Ammon's horn (tissue), 1 donor: ENCODE measurements around the gene APPL2.

ENCODE experiments used
- DNase-seq: peaks from one replicate; pipeline ENCODE4 v3.0.0-alpha.2; 2016; ENCODE audit warnings: low spot score

APPL2 gene

GRCh38 chr12:105222726-105223351 is 13.1 kb downstream of the APPL2 start:
- DNase-seq, result no peak

- no peak for DNase-seq
Observed at GRCh38 chr12:105222284-105222655, 13.7 kb downstream of the APPL2 start.

- no peak for DNase-seq
Observed at GRCh38 chr12:105221583-105222283, 14.2 kb downstream of the APPL2 start.

GRCh38 chr12:105220929-105221290 is 15.1 kb downstream of the APPL2 start:
- no peak for DNase-seq

GRCh38 chr12:105220150-105220928 is 15.6 kb downstream of the APPL2 start:
- no peak for DNase-seq

GRCh38 chr12:105219261-105220028 is 16.5 kb downstream of the APPL2 start:
- no peak for DNase-seq

- DNase-seq, result peak; percentile 38
Observed at GRCh38 chr12:105218434-105218833, 17.5 kb downstream of the APPL2 start.

- no peak for DNase-seq
Observed at GRCh38 chr12:105214670-105215375, 21.2 kb downstream of the APPL2 start.

- DNase-seq, result no peak
Observed at GRCh38 chr12:105214148-105214547, 21.8 kb downstream of the APPL2 start.

GRCh38 chr12:105212438-105212837 is 23.5 kb downstream of the APPL2 start:
- no peak for DNase-seq

- no peak for DNase-seq
Observed at GRCh38 chr12:105209091-105209490, 26.9 kb downstream of the APPL2 start.

- no peak for DNase-seq
Observed at GRCh38 chr12:105206686-105207374, 29.1 kb downstream of the APPL2 start.

- DNase-seq, result no peak
Observed at GRCh38 chr12:105205322-105206048, 30.5 kb downstream of the APPL2 start.

- no peak for DNase-seq
Observed at GRCh38 chr12:105204916-105205315, 31.1 kb downstream of the APPL2 start.

GRCh38 chr12:105204127-105204526 is 31.8 kb downstream of the APPL2 start:
- no peak for DNase-seq

- DNase-seq, result no peak
Observed at GRCh38 chr12:105202202-105202601, 33.8 kb downstream of the APPL2 start.

GRCh38 chr12:105201299-105201698 is 34.7 kb downstream of the APPL2 start:
- DNase-seq, result no peak

GRCh38 chr12:105200385-105200784 is 35.6 kb downstream of the APPL2 start:
- no peak for DNase-seq

- DNase-seq, result no peak
Observed at GRCh38 chr12:105198961-105199360, 37.0 kb downstream of the APPL2 start.

- no peak for DNase-seq
Observed at GRCh38 chr12:105196090-105196489, 39.9 kb downstream of the APPL2 start.
